T-helper 2 cell treated with Interferon-gamma antibody and Interleukin-4, amounts not matched to agents 100 ng/mL and 5 ng/mL, for 36 hours (primary cell): Measurements from ENCODE around the gene TNS3. TPM values are rescaled to one million over a fixed set of nuclear protein-coding genes. Genes with fewer than 3 reads are reported as not detected.

ENCODE experiments used
- intact Hi-C: fragments of 100-400 bp; cut with micrococcal nuclease; formaldehyde crosslinking; loops from one replicate; pipeline ENCODE4 v1.15.1; 2023
- total RNA-seq: library from RNA; stranded (reverse); gene quantifications from 2 replicates; pipeline ENCODE4 v1.2.3, GENCODE V29; 2022

TNS3 gene
- total RNA-seq, 1 donor from 2014 or later: 0.20 TPM

GRCh38 chr7:47332681-47333553 is 249.0 kb downstream of the TNS3 start:
- intact Hi-C loops: no loop called here

DNA sequence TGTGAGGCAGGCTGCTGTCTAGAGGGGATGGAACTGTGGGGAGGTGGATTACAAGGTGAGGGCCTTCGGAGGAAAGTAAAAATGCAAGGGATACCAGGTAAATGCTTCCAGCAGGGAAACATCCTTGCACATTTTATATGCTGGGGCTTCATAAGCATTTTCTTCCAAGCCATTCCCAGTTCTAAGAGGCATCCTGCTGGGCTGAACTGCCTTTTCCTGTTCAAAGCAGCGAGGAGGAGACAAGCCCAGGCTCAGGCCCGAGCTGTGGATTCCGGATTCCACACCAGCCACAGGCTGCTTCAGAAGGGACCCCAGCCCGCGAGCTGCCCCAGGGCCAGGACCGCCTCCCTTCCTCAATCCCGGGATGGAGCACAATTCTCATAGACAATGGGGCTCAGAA is 249.7 kb downstream of the TNS3 start:
- intact Hi-C loops: no loop called here

DNA sequence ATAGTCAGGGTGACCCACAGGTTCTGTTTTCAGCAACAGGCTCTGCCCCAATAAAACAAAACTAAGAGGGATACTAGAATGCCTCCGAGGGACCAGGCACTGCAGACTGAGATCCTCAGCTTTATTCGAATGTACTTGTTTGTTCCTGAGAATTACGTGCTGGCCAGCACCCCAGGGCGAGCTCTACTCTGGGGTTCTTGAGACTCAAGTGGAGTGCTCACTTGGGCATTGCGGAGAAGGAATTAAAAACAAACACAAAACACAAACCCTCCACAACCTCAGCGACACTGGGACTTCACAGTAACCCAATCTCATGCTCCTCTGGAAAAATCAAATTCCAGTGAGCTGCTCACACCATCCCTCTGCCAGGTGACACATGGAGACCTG is 250.7 kb downstream of the TNS3 start:
- intact Hi-C loops: no loop called here

DNA sequence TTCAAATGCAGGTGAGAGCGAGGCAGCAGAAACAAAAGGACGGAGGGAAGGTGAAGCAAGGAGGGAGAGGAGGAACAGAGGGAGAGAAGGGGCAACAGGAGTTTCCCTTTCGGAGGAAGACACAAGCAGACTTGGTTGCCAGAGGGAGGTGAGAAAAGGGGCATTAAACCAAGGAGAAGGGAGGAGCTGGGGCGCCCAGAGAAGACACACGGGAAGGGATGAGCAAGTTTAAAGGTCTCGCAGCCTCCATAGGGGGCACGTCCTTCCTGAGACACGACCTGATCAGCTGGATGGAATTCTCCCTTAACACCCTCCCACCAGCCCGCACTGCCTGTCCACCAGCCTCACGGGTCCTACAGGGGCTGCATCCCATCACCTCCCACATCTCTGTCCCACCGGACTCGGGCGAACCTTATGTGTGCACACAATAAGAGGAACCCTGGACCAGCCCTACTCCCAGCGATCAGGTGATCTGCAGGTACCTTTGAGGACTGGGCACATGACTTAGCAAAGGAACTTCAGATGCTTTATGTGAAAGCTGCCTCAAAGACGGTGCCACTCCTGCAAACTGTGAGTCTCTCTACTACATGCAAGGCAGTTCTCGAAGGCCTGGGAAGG is 251.2 kb downstream of the TNS3 start:
- intact Hi-C loops: no loop called here

DNA sequence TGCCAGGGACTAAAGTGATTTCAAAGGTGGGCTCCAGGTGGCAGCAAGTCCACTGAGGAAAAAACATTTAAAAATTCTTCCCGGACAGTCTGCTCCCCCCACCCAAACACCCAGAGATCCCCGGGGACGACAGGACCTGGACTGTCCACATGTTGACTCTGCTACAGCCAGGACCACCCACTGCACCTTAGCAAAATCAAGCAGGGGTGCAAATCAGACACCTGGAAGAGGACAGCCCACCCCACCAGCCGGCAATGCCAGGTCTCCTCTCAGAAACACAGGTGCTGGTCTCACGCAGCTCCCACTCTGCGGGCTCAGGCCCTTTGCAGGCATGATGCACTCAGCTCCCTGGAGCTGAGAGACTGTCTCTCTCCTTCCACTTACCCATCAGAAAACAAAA is 251.9 kb downstream of the TNS3 start:
- intact Hi-C loops: no loop called here

- intact Hi-C loops: no loop called here
Observed at GRCh38 chr7:47329320-47329926, 252.5 kb downstream of the TNS3 start.

GRCh38 chr7:47328392-47329319 is 253.3 kb downstream of the TNS3 start:
- intact Hi-C loops: no loop called here

GRCh38 chr7:47327698-47328391 is 254.1 kb downstream of the TNS3 start:
- intact Hi-C loops: no loop called here

- intact Hi-C loops: no loop called here
Observed at GRCh38 chr7:47327346-47327697, 254.6 kb downstream of the TNS3 start.

DNA sequence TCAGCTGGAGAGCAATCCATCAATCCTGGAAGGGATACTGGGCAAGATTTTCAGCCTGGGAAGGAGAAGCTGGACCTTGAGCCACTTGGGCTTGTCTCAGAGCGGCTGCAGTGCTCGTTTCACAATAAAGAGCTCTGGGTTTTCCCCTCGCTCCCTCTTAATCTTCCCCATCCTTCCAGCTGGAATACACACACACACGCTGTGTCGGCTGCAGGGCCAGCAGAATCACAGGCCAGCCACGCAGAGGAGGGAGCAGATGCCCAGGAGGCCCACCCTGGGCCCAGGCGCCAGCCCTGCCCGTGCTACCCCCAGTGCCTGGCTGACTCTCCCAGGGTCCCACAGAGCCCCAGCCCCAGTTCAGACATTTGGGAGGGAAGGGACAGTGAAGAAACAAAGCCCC is 255.1 kb downstream of the TNS3 start:
- intact Hi-C loops: no loop called here

DNA sequence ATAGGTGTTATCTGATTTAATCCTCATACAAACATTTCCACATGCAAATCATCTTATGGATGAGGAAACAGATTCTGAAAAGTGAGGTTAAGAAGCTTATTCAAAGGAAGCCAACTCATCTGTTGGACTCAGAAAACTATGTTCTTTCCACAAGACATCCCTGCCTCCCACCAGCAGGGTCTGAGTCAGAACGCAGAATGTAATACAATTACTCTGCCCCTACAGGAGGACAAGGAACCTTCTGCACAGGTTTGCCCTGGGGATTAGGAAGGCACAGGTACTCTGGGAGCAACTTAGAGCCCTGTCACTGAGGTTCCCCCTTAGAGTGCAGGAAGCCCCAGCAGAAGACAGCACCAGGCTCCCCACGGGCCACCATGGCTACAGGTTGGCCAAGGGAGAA is 255.7 kb downstream of the TNS3 start:
- intact Hi-C loops: no loop called here

GRCh38 chr7:47325337-47325736 is 256.6 kb downstream of the TNS3 start:
- intact Hi-C loops: no loop called here

- intact Hi-C loops: no loop called here
Observed at GRCh38 chr7:47323904-47324303, 258.0 kb downstream of the TNS3 start.

DNA sequence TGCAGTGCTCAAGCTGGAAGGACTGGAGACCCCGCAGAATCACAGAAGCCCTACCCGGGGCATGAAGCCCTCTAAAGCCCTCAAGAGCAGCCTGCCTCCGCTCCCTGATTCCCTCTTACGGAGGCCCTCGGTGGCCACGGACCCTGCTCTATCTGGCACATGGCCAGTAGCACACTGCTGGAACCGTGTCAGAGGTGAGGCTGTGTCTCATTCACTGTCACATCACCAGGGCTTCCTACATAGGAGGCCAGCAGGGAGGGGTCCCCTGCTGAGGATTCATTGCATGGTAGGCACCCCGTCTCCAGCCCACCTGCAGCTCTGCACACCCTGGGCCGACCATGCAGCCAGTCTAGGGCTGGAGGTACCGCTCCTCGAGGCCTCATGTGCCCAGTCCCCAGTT is 259.2 kb downstream of the TNS3 start:
- intact Hi-C loops: no loop called here

GRCh38 chr7:47320296-47320695 is 261.6 kb downstream of the TNS3 start:
- intact Hi-C loops: no loop called here

DNA sequence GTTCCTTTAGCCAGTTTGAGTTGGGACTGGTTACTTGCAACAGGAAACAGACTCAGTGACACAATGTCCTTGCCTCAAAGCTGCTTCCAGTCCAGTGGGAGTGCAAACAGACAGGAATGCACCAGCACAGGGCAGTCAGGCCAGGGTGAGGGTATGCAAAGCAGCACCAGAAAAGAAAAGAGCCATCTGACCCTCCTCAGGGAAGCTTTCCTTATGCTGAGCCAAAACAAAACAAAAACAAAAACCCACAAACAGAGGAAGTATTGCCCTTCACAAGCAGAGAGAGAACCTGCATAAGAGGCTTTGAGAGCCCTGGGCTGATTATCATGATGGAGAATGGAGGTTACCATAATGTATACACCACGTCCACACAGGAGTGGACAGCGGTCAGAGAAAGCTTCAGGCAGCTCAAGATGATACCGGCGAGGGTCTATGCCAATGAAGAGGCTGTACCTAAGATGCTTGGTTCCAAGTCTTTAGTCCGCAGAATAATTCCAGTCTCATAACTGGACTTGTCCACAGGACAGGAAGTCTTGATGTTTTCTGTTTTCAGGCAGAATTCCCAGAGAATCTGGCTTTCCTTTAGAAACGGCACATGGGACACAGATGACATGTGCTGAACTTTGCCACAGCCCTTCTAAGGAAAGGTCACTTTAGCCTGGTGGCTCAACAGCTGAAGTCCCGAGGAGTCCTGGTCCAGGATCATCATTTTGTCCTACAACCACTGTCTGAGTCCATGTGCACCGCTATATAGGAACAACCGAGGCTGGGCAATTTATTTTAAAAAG is 263.3 kb downstream of the TNS3 start:
- intact Hi-C loops: no loop called here

DNA sequence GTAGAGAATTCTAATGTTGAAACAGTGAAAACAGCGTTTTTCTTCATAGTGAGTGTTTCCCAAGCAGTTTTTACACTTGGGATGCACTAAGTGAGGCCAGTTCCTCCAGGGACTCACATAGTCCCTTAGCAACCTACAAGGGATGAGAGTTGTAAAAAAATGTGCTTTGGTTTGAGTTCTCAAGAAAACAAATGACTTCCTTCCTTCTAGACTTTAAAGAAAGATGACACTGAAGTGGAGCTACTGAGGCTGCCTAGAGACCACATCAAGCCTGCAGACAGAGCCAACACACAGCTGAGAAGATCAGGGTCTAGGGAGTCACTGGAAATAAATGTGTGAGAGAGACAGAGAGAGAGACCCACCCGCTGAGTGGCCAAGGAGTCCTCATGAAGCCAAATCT is 264.4 kb downstream of the TNS3 start:
- intact Hi-C loops: no loop called here

- intact Hi-C loops: no loop called here
Observed at GRCh38 chr7:47314728-47315607, 266.9 kb downstream of the TNS3 start.

DNA sequence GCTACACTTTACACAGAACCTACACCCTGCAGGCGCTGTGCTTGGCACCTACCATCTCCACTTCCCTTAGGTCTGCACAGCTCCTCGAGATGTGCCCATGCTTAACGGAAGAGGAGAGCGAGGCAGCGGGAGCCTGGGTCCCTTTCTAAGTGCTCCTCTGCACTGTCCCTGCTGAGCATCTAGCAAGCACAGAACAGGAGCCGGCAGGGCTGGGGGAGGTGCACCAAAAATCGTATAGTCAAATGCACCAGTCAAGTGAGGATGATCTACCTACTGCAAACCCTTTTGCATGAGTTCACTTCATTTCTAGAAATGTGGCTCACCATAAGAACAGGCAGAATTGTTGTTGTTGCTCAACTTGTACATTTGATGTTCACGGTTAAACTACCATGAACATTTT is 267.7 kb downstream of the TNS3 start:
- intact Hi-C loops: no loop called here
